HG03139 (cell line): ENCODE measurements around the gene LRRC47.
"Not testable (repeated sequence)": the region's sequence is repeated elsewhere in the genome, so short reads cannot be mapped to it uniquely, and the experiment has no call there.

Experiments used
- ATAC-seq: cut with Tn5 transposase; IDR thresholded peaks from one replicate; pipeline ENCODE4 v1.9.1; 2021; ENCODE audit not compliant: unreplicated experiment

The LRRC47 gene

DNA sequence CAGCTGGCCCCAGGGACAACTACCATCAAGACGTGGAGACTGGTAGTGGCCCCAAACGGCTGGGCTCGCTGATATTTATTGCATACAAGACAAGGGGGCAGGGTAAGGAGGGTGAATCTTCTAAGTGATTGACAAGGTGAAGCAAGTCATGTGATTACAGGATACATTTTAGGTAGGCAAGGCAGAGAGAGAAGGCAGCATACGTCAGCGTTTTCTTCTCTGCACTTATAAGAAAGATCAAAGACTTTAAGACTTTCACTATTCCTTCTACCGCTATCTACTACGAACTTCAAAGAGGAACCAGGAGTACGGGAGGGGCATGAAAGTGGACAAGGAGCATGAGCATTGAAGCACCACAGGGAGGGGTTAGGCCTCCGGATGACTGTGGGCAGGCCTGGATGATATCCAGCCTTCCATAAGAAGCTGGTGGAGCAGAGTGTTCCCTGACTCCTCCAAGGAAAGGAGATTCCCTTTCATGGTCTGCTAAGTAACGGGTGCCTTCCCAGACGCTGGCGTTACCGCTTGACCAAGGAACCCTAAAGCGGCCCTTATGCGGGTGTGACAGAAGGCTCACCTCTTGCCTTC is 47.9 kb downstream of the LRRC47 start:
- ATAC-seq: not testable (repeated sequence)

DNA sequence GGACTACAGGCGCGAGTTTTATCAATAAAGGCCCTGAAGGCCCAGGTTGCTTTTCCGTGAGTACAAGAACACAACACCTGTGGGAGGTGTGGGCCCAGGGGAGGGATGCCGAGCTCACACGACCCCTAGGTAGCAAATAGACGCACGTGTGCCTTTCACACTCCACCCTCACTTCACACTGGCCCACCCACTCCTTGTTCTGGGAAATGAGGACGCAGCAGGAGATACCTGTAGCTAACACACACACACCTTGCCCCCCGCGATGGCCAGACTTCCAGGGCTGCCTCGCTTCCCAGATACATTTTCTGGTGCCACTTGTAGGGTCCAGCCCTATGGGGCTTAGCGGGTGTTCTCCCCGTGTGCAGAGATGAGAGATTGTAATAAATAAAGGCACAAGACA is 48.4 kb downstream of the LRRC47 start:
- no peak for ATAC-seq

DNA sequence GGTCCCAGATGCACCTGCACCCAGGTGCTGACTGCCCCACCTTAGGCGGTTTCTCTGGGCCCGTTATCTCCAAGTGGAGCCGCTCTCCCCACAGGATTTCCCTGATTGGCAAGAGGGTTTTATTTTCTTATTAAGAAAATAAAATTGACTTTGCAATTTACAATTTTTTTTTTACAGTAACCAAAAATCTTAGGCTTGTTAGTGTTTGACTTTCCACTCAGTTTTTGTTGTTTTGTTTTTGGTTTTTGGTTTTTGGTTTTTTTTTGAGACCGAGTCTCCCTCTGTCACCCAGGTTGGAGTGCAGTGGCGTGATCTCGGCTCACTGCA is 48.8 kb downstream of the LRRC47 start:
- ATAC-seq: no peak

DNA sequence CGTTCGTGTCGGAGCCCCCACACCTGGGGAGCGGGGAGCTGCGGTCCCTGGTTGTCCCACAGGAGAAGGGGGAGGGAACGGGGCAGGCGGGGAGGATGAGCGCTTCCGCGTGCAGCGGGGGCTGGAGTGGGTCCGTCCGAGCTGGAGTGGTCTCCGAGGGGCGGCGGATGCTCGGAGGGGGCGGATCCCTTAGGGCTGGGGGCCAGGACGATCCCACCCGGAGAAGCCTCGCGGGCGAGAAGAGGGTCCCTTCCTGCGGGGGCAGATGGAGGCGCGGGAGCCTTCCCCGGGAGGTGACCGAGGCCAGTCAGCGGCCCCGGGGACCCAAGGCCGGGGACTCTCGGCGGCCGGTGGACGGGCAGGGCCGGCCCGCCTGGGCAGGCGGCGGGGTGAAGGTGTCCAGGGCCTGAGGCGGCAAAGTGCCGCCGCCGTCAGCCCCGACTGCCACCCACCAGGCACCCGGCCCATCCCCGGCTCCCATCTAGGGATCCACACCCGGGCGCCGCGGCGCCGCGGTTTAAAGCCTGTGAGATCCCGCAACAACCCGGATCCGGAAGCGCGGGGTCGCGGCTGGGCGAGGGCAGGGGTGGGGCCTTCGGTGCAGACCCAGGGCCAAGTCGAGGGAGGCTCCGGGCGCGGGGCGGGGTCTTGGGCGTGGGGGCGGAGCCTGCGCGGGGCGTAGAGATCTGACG is 49.3 kb downstream of the LRRC47 start:
- ATAC-seq: peak; percentile 83

DNA sequence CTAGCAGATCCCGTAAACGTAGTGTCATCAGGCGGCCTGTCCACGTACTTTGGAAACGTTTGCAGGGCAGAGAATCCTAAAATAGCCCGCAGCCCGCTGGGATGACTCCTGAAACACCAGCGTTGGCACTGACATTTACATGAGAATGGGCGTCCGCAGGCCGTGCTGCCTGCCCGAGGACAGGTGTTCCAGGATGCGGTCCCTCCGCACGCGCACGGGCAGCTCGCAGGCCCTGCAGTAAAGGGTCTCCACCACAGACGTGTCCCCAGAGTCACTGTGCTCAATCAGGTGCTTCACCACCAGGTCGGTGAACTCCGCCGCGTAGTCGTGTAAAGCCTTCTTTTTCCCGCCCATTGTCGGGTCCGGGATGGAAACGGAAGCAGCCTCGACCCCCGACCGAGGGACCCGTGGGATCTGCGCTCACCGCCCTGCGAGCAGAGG is 49.9 kb downstream of the LRRC47 start:
- ATAC-seq: no peak

DNA sequence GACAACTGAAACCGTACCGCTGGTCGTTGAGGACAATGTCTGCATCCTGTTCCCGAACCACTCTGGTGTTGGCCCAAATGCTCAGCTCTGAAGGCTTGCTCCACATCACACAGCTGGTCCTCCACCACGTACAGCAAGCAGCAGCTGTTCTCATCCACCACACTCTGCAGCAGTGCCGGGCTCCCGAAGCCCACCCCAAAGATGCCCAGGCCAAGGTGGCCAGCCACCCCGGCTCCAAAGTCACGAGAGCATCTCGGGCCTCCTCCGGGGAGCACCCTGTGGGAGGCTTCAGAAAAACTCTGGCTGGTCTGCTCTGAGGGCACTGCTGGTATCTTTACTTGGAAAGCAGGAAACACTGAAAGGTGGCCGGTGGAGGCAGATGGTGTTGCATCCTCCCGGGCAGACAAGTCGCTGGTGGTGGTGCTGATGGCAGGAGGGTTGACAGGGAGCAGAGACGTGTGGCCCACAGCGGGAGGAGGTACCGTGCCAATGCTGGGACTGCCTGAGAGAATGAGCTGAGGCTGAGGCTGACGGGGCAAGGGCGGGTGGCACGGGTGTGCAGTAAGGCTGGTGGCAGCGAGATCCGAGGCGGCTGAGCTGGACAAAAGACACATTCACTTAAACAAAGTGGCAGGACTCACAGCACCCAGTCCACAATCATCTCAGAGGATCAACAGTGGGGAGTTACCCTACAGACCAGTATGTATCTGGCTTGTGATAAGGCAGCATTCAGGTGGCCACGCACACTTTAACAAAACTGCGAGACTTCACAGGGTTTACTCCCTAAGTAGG is 50.5 kb downstream of the LRRC47 start:
- ATAC-seq: no peak

DNA sequence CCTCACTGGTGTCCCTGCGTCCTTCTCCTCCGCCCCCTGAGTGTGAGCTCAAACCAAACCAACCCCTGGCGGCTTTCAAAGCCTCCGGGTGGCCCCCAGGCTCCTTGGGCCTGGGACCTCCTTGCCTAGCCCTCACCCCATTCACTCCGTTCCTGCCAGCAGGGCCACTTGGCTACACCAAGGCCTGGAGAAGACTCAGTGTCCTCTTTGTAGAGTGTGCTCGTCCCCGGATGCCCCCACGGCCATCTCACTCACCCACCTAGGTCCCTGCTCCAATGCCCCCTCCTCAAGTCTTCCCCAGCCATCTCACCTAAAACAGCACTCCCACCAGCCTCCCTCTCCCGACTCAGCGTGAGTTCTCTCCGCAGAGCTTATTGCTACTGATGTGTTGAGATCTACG is 51.2 kb downstream of the LRRC47 start:
- ATAC-seq: no peak

DNA sequence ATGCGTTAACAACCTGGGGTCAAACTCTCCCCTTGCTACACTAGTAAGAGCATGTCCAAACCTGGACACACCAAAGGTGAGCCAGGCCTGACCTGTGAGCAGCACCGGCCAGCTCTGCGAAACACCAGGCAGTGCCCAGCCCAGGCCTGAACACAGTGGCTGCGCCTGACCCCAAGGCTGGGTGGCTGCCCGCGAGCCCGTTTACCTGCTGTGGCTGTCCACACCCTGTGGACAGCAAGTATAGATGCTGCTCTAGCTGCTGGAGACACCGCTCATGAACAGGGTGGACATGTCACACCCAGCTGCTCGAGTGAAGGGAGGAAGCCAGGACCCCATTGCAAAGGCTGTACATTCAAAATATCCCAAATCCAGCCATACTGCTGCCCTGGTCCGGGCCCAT is 51.7 kb downstream of the LRRC47 start:
- no peak for ATAC-seq

DNA sequence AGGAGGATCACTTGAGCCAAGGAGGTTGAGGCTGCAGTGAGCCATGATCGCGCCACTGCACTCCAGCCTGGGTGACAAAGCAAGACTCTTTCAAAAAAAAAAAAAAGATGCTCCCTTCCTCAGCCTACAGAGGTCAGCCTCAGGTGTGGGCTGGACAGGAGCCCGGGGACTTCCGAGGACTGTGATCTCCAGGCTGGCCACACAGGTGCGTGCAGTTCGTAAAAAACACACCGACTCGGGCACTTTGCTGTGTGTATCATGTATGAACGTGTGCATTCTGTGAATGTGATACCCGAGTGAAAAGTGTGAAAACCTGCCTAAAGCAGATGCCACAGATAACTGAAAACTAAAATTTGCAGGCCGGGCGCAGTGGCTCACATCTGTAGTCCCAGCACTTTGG is 52.5 kb downstream of the LRRC47 start:
- no peak for ATAC-seq

DNA sequence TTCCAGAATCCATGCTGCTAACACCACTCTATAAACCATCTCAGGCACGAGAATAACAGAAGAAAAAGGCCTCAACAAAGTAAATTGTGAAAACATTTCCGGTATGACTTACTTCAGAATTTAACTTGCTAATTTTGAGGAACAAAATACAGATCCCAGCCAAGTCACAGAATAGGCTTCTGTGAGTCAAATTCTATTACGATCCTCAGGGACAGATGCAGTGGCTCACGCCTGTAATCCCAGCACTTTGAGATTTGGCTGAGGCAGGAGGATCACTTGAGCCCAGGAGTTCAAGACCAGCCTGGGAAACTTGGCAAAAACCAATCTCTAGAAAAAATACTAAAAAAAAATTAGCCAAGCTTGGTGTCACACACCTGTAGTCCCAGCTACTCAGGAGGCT is 52.9 kb downstream of the LRRC47 start:
- no peak for ATAC-seq

DNA sequence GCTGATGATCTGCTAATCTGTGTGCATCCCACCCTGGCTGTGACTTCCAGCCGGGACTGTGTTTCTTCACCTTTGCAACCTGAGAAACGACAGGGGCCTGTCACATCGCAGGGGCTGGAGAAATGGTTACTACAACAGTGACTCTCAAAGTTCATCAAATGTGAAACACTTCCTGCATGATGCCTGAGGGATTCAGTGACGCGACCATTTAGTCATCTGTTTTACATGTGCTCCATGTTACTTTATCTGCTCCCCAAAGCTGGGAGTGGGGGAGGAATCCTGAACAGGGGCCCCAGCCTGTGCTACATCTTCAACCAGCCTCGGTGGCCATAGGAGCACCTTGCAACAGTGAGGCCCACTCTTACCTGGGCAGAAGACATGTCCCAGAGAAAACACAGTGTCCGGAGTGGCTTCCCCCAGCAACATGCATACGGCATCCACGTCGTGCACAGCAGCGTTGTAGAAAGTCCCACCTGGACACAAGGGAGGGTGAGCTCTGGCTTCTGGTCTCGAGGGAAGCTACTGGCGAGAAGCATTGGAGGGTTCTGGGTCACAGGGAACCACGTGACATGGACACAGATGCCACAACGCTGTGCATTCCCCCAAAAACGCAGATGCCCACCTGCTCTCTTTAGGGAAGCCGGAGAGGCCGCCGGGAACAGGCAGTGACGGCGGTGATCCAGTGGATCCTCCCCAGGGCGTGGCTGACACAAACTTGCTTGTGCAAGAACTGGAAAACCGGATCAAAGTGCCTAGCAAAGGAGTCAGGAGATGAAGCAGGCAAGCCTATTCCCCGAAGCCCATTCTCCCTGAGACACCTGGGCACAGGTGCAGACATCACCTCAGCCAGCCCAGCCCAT is 53.6 kb downstream of the LRRC47 start:
- no peak for ATAC-seq

DNA sequence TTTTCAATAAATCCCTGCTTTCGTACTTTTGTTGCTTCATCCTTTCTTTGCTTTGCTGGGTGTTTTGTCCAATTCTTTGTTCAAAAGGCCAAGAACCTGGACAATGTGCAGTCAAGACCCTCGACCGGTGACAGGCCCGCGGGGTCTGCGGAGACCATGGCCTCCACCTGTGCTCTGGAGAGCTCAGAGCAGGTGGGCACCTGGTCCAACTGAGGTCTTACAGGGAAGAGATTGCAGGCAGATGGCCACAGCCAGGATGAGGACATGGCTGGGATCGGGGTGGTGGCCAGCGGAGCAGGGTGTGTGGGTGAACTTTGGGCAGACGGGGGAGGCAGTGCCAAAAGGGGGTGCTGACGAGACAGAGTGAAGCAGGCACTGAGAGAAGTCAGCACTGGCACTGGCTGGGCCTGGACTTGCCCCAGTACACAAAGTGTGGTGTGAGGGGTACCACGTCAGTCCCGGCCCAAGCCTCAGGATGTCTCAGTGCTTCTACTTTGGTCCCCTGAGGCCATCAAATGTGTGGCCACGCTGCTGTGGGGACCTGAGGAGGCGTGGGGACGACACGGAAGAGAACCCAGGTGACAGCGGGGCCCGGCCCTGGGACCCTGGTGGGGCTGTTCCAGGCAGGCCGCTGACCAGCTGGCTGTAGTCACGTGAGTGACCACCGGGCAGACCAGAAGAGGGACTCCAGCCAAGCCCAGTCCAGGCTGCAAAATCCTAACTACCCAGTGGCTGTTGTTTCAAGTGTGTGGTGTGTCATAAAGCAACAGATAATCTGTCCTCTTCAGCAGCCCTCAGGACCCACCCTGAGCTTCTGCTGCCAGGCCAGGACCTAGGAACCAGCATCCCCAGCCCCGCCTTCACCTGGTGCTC is 54.5 kb downstream of the LRRC47 start:
- ATAC-seq: no peak

DNA sequence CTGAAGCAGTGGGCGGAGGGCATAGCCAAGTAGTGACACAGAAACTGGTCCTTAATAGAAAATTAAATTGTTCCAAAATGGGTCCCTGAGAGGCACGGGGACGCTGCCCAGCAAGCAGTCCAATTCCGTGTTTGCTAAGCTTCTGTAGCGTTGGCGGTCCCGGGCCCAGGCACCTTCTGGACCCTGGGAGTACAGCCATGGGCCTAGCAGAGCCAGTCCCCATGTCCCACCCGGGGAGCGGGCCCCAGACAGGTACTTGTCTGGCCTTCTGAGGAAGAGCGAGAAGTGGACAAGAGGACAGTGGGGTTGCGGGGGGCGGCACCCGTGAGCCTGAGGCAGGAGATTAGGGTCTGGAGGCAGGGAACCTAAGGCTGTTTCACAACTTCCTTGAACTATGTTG is 55.5 kb downstream of the LRRC47 start:
- ATAC-seq: no peak

DNA sequence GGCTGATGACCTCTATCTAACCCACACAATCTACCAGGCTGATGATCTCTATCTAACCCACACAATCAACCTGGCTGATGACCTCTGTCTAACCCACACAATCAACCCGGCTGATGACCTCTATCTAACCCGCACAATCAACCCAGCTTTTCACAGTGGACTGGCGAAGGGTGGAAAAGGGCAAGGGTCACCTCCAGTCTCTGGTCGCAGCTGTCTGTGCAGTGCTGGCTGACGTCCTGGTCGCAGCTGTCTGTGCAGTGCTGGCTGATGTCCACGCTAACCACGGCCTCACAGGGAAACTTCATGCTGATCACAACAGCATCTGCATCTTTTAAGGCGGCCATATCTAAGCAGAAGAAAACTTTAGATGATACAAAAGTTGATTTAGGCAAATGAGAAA is 56.3 kb downstream of the LRRC47 start:
- no peak for ATAC-seq

DNA sequence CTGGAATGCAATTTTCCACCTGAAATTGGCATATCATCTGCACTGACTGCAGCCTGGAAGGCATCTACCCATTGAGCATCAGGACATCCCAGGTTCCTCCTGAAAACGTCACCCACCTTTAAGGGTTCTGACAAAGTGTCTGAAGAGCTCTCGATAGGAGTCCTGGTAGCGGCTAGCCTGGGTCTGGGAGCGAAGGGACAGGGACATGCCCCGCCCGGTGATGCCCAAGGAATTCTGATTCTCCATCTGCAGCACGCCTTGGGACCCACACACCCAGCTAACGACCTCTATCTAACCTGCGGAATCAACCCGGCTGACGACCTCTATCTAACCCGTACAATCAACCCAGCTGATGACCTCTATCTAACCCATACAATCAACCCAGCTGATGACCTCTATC is 57.4 kb downstream of the LRRC47 start:
- ATAC-seq: no peak

DNA sequence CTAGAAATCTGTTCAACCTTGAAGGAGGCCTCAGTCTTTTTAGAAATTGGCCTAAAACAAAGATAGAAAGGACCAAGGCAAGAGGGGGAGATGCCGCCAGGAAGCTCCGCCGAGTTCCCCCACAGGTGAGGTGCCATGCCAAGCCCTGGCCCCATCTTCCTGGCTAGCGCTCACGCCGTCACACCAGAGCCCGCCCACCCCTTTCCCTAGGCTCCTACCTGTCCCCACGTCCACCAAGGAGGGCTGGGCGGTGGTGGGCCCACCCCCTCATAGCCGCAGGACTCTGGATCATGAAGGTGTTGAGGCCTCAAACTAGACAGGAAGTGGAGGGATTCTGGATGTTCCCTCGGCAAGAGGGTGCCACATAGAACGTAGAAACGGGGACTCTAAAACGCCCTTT is 59.6 kb downstream of the LRRC47 start:
- no peak for ATAC-seq

DNA sequence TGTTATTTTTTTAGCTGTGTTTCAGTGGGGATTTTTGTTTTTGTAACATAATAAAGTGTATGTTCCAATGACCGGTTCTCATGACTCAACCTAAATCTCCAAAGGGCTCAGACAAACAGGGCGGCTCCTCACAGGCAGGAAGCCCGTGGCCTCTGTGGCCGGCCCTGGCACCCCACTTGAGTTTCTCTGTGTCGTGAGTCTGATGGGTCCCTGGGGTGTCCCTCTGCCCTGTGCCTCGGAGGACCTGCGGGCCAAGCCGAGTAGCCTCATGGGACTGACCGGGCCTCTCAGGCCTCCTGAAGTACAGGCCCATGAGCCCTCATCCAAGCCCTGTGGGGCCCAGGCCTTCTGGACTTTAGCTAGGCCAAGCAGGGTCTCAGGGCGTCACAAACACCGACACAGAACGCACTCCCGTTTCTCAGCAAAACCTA is 60.2 kb downstream of the LRRC47 start:
- ATAC-seq: no peak

DNA sequence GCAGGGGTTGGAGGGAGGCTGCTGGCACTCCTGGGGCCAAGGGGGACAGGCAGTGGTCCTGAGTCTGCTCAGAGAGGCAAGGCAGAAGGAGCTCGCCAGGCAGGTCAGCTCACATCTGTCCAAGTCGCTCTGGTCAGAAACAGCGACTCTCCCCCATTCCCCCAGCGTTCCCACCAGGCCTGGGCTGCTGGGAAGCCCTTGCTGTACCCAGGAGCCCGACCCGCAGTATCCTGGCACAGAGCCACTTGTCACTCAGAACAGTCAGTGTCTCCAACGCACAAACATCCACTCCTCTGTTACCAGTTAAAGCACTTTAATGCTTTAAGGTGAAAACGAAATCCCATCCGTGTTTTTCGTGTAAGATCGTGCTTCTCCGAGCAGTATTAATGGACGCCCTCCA is 60.6 kb downstream of the LRRC47 start:
- no peak for ATAC-seq

DNA sequence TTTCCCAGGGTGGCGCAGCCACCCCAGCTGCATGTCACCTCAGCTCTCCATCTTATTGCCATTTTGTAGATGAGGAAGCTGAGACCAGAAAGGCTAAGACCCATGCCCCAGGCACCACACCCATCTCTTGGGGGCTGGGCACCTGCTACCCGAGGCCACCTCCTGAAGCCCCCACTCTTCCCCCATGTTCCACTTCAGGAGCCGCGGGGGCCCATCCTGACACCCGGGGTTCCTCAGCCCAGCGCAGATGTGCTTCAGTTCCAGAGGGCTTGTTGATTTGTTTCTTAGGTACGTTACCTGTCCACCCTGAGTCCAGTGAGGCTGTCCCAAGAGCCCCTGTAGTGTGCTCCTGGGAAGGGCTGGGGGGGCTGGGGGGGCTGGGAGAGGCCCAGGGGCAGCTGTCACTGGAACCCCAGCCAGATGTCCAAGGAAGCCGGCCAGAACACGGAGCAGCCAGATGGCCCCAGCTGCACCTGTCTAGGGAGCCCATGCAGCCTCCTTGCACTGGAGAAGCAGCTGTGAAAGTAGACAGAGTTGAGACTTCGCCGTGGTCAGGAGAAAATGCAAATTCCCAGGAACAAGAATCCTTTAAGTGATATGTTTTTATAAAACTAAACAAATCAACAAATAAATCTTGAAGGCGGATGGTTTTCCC is 61.1 kb downstream of the LRRC47 start:
- ATAC-seq: no peak

DNA sequence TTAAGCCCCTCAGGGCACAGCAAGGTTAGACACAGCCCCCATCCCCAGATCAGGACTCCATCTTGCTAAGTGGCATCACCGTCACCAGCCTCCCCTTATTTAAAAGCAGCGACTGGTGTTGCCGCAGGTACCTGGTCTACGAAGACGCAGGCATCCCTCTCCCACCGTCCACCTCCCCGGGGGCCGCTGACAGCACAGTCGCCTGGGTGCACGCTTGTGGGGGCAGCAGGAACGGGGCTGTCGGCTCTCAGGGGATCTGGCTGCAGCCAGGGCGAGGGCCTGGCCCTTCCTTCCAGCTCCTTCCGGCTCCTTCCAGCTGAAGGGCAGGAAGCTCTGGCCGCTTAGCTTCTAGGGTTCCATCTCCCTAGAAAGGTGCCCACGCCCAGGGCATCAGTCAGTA is 61.7 kb downstream of the LRRC47 start:
- ATAC-seq: no peak
